ENCODE data around the gene NPFFR1. TPM values are rescaled to one million over a fixed set of nuclear protein-coding genes. Genes with fewer than 3 reads are reported as not detected.

Gene NPFFR1
- total and polyA plus RNA-seq, 10 of the 15 experiments (the other 5 are each of a cell fraction or from before 2014, with no cell fraction given) = 0.03 TPM; not detected in 9

DNA sequence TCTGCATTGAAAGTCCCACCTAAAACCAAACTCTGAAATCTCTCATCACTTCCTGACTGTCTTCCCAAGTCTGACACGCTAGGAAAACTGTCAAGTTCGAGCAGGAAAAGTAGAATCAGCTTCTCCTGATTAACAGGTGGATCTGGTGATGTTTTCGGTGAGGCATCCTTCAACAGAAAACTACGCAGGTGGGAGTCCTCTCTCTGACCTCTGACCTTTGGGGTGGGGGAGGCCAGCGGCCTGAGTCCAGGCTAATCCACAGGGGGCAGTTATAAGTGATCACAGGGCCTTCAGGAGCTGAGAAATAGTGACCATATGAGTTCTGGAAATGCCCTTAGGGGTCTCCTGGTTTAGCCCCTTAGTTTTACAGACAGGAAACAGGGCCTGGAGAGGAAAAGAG is 13.4 kb upstream of the NPFFR1 start:
- BruUV-seq (replicated peaks) = no TSS peak
- intact Hi-C loops (cut with micrococcal nuclease; ENCODE audit: unreplicated experiment) (no loop called here), in situ Hi-C loops (cut with MboI) (no loop called here)
- Histone ChIP-seq H3K4me3 (no peak overlapping the region), H3K9ac (ENCODE audit: control insufficient read depth, insufficient read depth, low read length) (no peak overlapping the region), H3K9me3 (replicated peaks; ENCODE audit: control insufficient read depth, insufficient read depth, low read length) (no peaks in the 10 kb centered on the region), H4K20me1 (ENCODE audit: control insufficient read depth, insufficient read depth) (no peaks in the 10 kb centered on the region), H3K36me3 (ENCODE audit: control insufficient read depth in 2 of 2, insufficient read depth in 2 of 2, low read length in 1 of 2) (peaks cover 0 to 3% of the 10 kb centered on the region in 2 experiments; a peak in 2 of 4 replicates), H3K27me3 (replicated peaks in 1 of 2; ENCODE audit: control insufficient read depth in 2 of 2, insufficient read depth in 2 of 2, low read length in 1 of 2) (no peaks in the 10 kb centered on the region), H3K4me1 (ENCODE audit: control insufficient read depth, insufficient read depth, low read length) (peaks cover 16% of the 10 kb centered on the region), H3K4me2 (ENCODE audit: control insufficient read depth, insufficient read depth) (no peak overlapping the region), H3K79me2 (ENCODE audit: control insufficient read depth, insufficient read depth, low read length) (no peaks in the 10 kb centered on the region), H2AFZ (ENCODE audit: control insufficient read depth, low read depth, low read length) (no peak overlapping the region), H3K27ac (ENCODE audit: control insufficient read depth, insufficient read depth) (no peak overlapping the region)
- CTCF ChIA-PET = interaction anchor here (2.6 kb wide), 1 partner anchor 26 kb away, joined by 18 read pairs; no protein-coding TSS in a partner anchor
- WGBS (ENCODE audit: insufficient coverage, insufficient replicate concordance, low lambda C conversion rate, missing lambda C conversion rate) = 76% methylated on average over 5 of the region's 5 CpGs
- POLR2A ChIA-PET = no interaction called here
- FAIRE-seq (no peak), DNase-seq (ENCODE audit: low read depth, low spot score) (no peak), ATAC-seq (no peak)
- RAD21 ChIA-PET (ENCODE audit: unreplicated experiment) = no interaction called here
- SMC1A ChIA-PET (ENCODE audit: uncharacterized antibody, unreplicated experiment) = interaction anchor here (0.9 to 2.5 kb wide), 6 partner anchors 13 to 67 kb away, joined by 3 to 6 read pairs (median 3); no protein-coding TSS in a partner anchor
- TF ChIP-seq NR2F1 (conservative IDR thresholded peaks at IDR 0.05) (peak; percentile 26; the same call in 1 of the 2 replicates), NFXL1 (IDR thresholded peaks at IDR 0.05; ENCODE audit: borderline replicate concordance) (no peak)

GRCh38 chr10:70296406-70296899 is 12.6 kb upstream of the NPFFR1 start:
- ChIA-PET SMC1A (ENCODE audit: uncharacterized antibody, unreplicated experiment) (interaction anchor here (1.0 to 2.5 kb wide), 6 partner anchors 23 to 68 kb away, joined by 3 to 6 read pairs (median 4); no protein-coding TSS in a partner anchor), RAD21 (ENCODE audit: unreplicated experiment) (no interaction called here), POLR2A (interaction anchor here (0.5 kb wide), 1 partner anchor 67 kb away, joined by 3 read pairs; no protein-coding TSS in a partner anchor), CTCF (interaction anchor here (0.7 to 1.0 kb wide), 2 partner anchors 24 to 31 kb away, joined by 4 read pairs; no protein-coding TSS in a partner anchor)
- no peak overlapping the region for H3K4me3 ChIP-seq
- DNase-seq (ENCODE audit: low read depth, low spot score) = no peak
- H3K4me2 ChIP-seq (ENCODE audit: control insufficient read depth, insufficient read depth) = no peak overlapping the region
- intact Hi-C loops (cut with micrococcal nuclease; ENCODE audit: unreplicated experiment) = no loop called here
- H4K20me1 ChIP-seq (ENCODE audit: control insufficient read depth, insufficient read depth) = no peaks in the 10 kb centered on the region
- H3K9ac ChIP-seq (ENCODE audit: control insufficient read depth, insufficient read depth, low read length) = no peak overlapping the region
- no TSS peak for BruUV-seq (replicated peaks)
- 61% methylated on average over 12 of the region's 12 CpGs for WGBS (ENCODE audit: insufficient coverage, insufficient replicate concordance, low lambda C conversion rate, missing lambda C conversion rate)
- no peaks in the 10 kb centered on the region for H3K27me3 ChIP-seq (replicated peaks in 1 of 2; ENCODE audit: control insufficient read depth in 2 of 2, insufficient read depth in 2 of 2, low read length in 1 of 2)
- H3K36me3 ChIP-seq (ENCODE audit: control insufficient read depth in 2 of 2, insufficient read depth in 2 of 2, low read length in 1 of 2) = peaks cover 0 to 3% of the 10 kb centered on the region in 2 experiments; a peak in 2 of 4 replicates
- FAIRE-seq = no peak
- H3K4me1 ChIP-seq (ENCODE audit: control insufficient read depth, insufficient read depth, low read length) = peaks cover 16% of the 10 kb centered on the region
- H3K27ac ChIP-seq (ENCODE audit: control insufficient read depth, insufficient read depth) = no peak overlapping the region
- in situ Hi-C loops (cut with MboI) = no loop called here
- no peak for TF ChIP-seq YBX1 (IDR thresholded peaks at IDR 0.05)
- TF ChIP-seq BMI1 (IDR thresholded peaks at IDR 0.05; ENCODE audit: borderline replicate concordance) = no peak
- TF ChIP-seq CREM (IDR thresholded peaks at IDR 0.05; ENCODE audit: low read depth) = no peak
- H3K79me2 ChIP-seq (ENCODE audit: control insufficient read depth, insufficient read depth, low read length) = no peaks in the 10 kb centered on the region
- ATAC-seq = no peak
- H2AFZ ChIP-seq (ENCODE audit: control insufficient read depth, low read depth, low read length) = no peak overlapping the region
- no peaks in the 10 kb centered on the region for H3K9me3 ChIP-seq (replicated peaks; ENCODE audit: control insufficient read depth, insufficient read depth, low read length)
